DMS 273 (cell line): ENCODE measurements around the gene CCDC13.

Source experiments
- DNase-seq: peaks from one replicate; lab custom pipeline; 2025; ENCODE audit not compliant: unreplicated experiment; lab: John Stamatoyannopoulos, UW

Gene CCDC13

DNA sequence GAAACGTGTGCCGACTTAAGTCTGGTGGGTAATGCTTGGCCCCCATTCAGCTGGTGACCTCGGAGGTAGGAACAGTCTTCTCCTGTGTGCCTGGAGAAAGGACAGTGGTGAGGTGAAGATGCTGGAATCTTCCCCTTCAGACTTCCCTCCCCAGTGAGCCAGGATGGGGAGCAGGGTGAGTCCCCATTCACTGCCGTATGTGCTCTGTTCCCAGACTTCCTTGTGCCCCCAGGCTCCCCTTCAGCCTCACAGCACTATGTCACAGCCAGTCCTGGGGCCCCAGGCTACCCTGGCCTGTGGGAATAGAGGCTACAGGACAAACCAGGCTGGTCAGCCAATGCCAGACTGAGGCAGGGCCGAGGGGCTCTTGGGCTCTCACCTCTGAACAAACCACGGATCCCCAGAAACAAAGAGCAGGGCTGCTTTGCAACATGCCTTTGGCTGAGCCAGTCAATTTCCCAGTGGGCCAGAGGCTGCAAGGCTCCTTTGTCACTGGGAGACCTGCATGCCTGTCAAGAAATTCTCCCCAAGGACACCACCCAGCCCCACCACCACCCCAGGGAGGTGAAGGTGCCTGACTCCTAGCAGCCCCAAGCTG lies 38.7 kb downstream of the CCDC13 start:
- no peak for DNase-seq

DNA sequence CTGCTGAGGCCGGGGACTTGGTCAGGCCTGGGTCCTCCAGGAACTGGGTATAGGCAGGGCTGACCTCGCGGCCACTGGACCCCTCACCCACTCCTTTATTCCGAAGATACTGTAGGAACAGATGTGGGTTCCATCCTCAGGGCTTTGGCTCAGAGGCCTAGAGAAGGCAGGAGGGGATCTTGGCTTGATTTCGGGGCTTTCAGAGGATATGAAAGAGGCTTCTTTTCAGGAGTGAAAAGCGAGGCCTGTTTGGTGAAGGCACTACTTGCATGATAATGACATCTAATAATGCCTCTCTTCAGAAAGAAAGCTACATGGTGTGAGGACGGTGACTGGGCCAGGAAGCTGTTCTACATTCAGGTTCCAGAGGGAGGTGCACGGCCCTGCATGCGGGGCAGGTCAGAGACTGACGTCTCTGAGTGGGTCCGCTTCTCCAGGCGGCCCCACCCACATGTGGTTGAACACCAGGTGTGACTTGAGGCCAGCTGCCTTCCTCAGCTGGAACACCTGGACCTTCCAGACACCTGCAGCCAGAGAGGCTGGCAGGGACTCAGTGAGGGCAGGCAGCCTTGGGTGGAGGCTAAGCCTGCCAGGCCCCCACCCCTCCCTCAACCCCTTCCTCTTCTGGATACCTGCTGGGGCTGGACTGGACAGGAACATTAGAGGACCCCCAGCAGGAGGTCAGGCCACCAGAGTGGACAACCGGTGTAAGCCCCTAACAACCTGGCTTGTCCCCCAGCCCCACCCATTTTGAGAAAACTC lies 39.4 kb downstream of the CCDC13 start:
- DNase-seq = no peak

GRCh38 chr3:42732829-42733459 lies 40.1 kb downstream of the CCDC13 start:
- DNase-seq = no peak

DNA sequence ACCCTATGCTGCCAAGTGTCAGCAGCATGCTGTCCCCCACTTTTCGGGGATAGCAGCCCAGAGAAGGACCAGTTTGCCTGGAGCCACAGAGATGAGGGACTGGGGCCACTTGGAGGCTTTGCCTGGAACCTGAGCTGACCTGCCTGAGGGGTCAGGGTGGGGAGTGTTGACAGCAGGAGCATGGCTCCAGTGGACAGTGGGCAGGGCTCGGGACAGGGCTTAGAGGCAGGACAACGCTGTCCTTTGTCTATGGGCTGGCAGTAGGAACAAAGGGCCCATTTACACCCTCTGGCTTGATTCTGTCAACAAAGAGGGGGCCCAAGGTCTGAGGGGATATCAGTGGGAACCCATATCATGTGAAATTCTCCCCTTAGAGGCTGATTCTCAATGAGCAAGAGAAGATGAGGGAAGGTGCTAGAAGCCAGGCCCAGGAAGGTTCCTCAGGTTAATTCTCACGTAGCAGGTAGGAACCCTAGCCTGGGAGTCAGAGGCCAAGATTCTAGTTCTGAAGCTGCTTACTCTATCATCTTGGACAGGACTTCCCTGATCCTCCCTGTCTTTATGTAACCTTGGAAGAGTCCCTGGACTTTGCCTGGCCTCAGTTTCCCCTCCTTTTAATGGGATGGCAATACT lies 40.7 kb downstream of the CCDC13 start:
- DNase-seq = no peak

DNA sequence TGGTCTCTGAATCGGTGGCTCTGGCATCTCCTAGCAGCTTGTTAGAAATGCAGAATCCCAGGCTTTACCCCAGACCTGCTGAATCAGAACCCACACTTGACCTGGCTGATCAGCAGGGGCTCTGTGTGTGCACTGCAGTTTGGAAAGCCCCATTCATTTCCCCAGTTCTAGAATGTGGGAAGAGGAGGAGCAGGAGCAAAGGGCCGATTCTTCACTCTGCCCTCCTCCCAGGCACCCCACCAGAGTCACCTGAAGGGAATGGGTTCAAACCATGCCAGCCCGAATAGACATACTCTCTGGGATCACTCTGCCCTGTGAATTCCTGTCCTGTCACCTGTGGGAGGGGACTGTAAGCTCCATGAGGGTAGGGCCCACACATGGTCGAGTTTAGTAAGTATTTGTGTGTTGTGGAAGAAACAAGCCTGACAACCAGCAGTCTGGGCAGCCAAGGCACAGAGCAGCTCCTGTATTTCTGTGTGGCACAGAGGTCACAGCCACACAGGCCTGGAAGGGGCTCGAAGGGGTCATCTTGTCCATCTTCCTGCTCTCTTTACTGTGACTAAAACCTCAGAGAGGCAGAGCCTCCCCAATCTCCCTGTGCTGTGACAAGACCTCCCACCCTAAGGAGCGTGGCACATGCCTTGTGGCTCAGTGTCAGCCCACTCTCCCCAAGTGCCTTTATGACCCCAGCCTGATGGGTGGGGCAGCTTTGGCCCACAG lies 41.4 kb downstream of the CCDC13 start:
- DNase-seq = no peak

DNA sequence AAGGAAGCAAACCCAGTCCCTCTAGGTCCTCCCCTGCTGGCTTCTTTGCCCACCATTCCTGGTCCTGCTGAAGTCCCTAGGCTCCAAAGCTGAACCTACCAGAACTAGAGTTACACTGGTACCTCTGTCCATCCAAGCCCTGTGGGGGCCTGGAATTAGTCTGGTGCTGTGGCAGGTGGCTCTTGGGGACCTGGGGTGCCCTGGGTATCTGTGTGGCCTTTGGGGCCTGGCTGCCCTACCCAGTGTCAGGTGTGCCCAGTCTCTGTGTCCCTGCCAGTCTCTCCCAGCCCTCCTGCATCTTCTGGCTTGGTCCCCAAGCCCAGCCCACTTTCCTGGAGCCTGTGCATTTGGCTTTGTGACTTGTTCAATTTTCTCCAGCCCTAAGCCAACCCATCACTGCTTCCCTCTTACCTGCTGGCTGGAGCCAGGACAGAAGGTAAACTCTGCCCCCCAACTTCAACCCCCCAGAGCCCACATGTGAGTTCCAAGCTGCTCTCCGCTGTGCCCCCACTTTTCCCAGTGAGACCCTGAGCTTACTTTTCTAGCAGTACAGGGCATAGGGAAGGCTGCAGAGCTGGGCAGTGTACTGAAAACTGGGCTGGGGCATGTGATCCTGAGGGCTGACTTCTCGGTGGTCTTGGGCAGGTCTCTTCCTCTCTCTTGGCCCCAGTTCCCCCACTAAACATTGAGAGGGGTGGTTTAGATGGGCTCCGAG lies 42.2 kb downstream of the CCDC13 start:
- DNase-seq = no peak

- DNase-seq = no peak
Measured at GRCh38 chr3:42730294-42730693, 42.8 kb downstream of the CCDC13 start.

GRCh38 chr3:42729404-42730145 lies 43.5 kb downstream of the CCDC13 start:
- DNase-seq = no peak

GRCh38 chr3:42728668-42729364 lies 44.2 kb downstream of the CCDC13 start:
- DNase-seq = no peak

DNA sequence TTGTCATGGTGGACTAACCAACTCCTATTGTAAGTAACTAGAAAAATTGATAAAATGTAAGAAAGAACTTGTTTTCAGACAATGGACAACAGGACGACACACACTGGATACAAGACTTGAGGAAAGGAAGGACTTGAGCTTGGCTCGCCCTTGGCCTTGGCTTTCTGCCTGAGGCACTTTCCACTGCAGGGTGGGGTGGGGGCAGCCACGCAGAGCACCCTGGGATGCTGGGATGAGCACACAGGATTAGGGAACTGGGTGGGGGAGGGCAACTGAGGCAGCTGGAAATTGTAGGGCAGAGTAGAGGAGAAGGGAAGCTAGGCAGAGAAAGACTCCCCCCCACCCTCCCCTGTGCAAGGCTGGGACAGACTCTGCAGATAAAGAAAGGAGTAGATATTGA lies 45.0 kb downstream of the CCDC13 start:
- no peak for DNase-seq

GRCh38 chr3:42725454-42725853 lies 47.6 kb downstream of the CCDC13 start:
- no peak for DNase-seq

GRCh38 chr3:42723219-42723618 lies 49.8 kb downstream of the CCDC13 start:
- DNase-seq = no peak
